ENCODE data around the gene DHX34. TPM values are rescaled to one million over a fixed set of nuclear protein-coding genes. Genes with fewer than 3 reads are reported as not detected.

DHX34 gene
- total RNA-seq, 1 donor from 2014 or later = 8.1 TPM

DNA sequence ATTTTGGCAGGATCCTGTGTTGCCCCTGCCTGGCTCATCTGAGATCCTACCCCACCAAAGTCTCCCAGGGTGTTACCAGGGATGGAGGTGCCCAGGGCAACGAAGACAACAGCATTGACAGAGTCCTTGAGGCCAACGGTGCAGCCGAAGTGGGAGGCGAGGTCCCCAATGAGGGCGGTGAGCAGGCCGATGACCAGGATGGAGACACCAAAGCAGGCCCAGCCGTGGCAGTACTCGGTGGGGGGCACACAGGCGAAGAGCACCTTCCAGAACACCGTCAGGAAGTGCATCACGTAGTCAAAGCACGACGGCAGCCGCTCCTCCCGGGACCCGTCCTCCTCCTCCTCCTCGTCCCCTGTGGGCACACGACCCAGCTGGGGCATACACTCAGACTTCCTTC lies 83.0 kb downstream of the DHX34 start:
- DNase-seq = no peak
- intact Hi-C loops (cut with micrococcal nuclease) = no loop called here
- peaks cover 97% of the 10 kb centered on the region for H3K27me3 ChIP-seq (ENCODE audit: low read depth)

More for the DNA sequence above, 83.0 kb downstream of the DHX34 start:
- Histone ChIP-seq H3K9me3 (replicated peaks) (no peaks in the 10 kb centered on the region), H3K36me3 (no peaks in the 10 kb centered on the region), H3K4me3 (no peak overlapping the region), H3K4me1 (peaks cover 34% of the 10 kb centered on the region), H3K27ac (replicated peaks) (no peak overlapping the region)
- TF ChIP-seq, protein P1, sequence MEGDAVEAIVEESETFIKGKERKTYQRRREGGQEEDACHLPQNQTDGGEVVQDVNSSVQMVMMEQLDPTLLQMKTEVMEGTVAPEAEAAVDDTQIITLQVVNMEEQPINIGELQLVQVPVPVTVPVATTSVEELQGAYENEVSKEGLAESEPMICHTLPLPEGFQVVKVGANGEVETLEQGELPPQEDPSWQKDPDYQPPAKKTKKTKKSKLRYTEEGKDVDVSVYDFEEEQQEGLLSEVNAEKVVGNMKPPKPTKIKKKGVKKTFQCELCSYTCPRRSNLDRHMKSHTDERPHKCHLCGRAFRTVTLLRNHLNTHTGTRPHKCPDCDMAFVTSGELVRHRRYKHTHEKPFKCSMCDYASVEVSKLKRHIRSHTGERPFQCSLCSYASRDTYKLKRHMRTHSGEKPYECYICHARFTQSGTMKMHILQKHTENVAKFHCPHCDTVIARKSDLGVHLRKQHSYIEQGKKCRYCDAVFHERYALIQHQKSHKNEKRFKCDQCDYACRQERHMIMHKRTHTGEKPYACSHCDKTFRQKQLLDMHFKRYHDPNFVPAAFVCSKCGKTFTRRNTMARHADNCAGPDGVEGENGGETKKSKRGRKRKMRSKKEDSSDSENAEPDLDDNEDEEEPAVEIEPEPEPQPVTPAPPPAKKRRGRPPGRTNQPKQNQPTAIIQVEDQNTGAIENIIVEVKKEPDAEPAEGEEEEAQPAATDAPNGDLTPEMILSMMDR (IDR thresholded peaks at IDR 0.05; ENCODE audit: borderline replicate concordance) = no peak

Other genes with a start within 250 kb of the DHX34 start
- gene ZC3H4, start 235.5 kb upstream of the DHX34 start, total RNA-seq = 22.1 TPM
- gene SAE1, start 218.5 kb upstream of the DHX34 start, total RNA-seq = 42.5 TPM
- gene BBC3, start 118.1 kb upstream of the DHX34 start, total RNA-seq = 3.9 TPM
- gene CCDC9, start 92.8 kb upstream of the DHX34 start, total RNA-seq = 21.6 TPM
- gene INAFM1, start 74.4 kb upstream of the DHX34 start, total RNA-seq = 12.2 TPM
- 3.9 TPM for gene C5AR1, start 39.5 kb upstream of the DHX34 start, total RNA-seq
- 0.38 TPM for gene C5AR2, start 17.1 kb upstream of the DHX34 start, total RNA-seq
- 3.2 TPM for gene MEIS3, start 70.2 kb downstream of the DHX34 start, total RNA-seq
- gene SLC8A2, start 122.6 kb downstream of the DHX34 start, total RNA-seq = 0.30 TPM
- 10.9 TPM for gene KPTN, start 134.9 kb downstream of the DHX34 start, total RNA-seq
- 120 TPM for gene NAPA, start 165.7 kb downstream of the DHX34 start, total RNA-seq
- gene ZNF541, start 223.8 kb downstream of the DHX34 start, total RNA-seq = 0.99 TPM

Measured in left ventricle myocardium inferior (tissue), 1 donor.